ENCODE data around the gene CPT1C. TPM values are rescaled to one million over a fixed set of nuclear protein-coding genes. Genes with fewer than 3 reads are reported as not detected.
A peak's percentile ranks its signal among the peaks of the same experiment; 100 is the strongest.

CPT1C gene
- total and polyA plus RNA-seq, 2 donors (not counting 3 experiments of a cell fraction or from before 2014, with no cell fraction given) = 45.7 to 80.8 TPM

GRCh38 chr19:49664171-49665035, 26.5 kb upstream of the CPT1C start:
- H3K9me1 ChIP-seq (replicated peaks; ENCODE audit: control insufficient read depth, extremely low read depth, insufficient read depth, low read length) = no peaks in the 10 kb centered on the region
- H3K79me2 ChIP-seq (ENCODE audit: control insufficient read depth, insufficient read depth, low read length) = peaks cover 17% of the 10 kb centered on the region
- peak overlapping the region; percentile 27 for H3K27ac ChIP-seq (ENCODE audit: insufficient read depth, low read depth, low read length)
- peak overlapping the region; percentile 27 for H2AFZ ChIP-seq (ENCODE audit: low read depth, low read length)
- H3K9ac ChIP-seq (replicated peaks; ENCODE audit: extremely low read depth, insufficient read depth, low read length) = peak overlapping the region; percentile 48
- H3K4me3 ChIP-seq (replicated peaks in 1 of 3; ENCODE audit: insufficient read depth in 1 of 3, low read depth in 1 of 3, low read length in 3 of 3) = peak overlapping the region; percentile 42 to 88 (median 67)
- DNase-seq (ENCODE audit: low read depth, low spot score) (peak; percentile 89), FAIRE-seq (peak; percentile 96)
- dilution Hi-C loops (cut with MboI; ENCODE audit: extremely low pct_ligation_motif_present, low sequenced_read_pairs) (no loop called here), intact Hi-C loops (cut with micrococcal nuclease) (loop anchor here (1.0 kb wide), 3 partner anchors 12 to 74 kb away; partner anchors contain the start of gene RRAS)
- no peaks in the 10 kb centered on the region for H4K20me1 ChIP-seq (replicated peaks; ENCODE audit: control insufficient read depth, extremely low read depth, insufficient read depth, low read length)
- peaks cover 8% of the 10 kb centered on the region for H3K4me1 ChIP-seq (ENCODE audit: control insufficient read depth, extremely low read depth, insufficient read depth, low read length)
- no peaks in the 10 kb centered on the region for H3K27me3 ChIP-seq (ENCODE audit: control insufficient read depth in 2 of 2, insufficient read depth in 2 of 2, low read length in 2 of 2)
- H3K9me3 ChIP-seq (replicated peaks; ENCODE audit: control insufficient read depth, insufficient read depth, low read length) = no peaks in the 10 kb centered on the region
- POLR2A ChIA-PET = interaction anchor here (1.4 to 2.1 kb wide), 2 partner anchors 11 to 24 kb away, joined by 6 to 14 read pairs; partner anchors contain the start of gene RRAS
- CTCF ChIA-PET = interaction anchor here (0.8 to 2.2 kb wide), 9 partner anchors 9 to 162 kb away, joined by 3 to 15 read pairs (median 3); partner anchors contain the start of genes PRMT1 and SCAF1
- BruUV-seq (replicated peaks) = no TSS peak
- H3K36me3 ChIP-seq (ENCODE audit: control insufficient read depth in 2 of 2, extremely low read depth in 1 of 2, insufficient read depth in 2 of 2, low read length in 2 of 2) = peaks cover under 1 to 32% of the 10 kb centered on the region in 2 experiments
- H3K4me2 ChIP-seq (ENCODE audit: insufficient read depth, low read length) = peak overlapping the region; percentile 82
- TF ChIP-seq JUN (IDR thresholded peaks at IDR 0.05; ENCODE audit: borderline replicate concordance, insufficient read depth, insufficient read length, low read depth) (no peak), POLR2A (IDR thresholded peaks at IDR 0.05; ENCODE audit: low read depth, low read length) (peak; percentile 26), MYC (IDR thresholded peaks at IDR 0.05; ENCODE audit: low read depth, low read length) (no peak), GATA2 (IDR thresholded peaks at IDR 0.05; ENCODE audit: insufficient read depth, insufficient read length, low read depth, low read length) (no peak), EZH2 (IDR thresholded peaks at IDR 0.05; ENCODE audit: borderline replicate concordance, low read depth, low read length, severe bottlenecking) (no peak), CTCF (IDR thresholded peaks at IDR 0.05; ENCODE audit: extremely low read depth in 1 of 2, insufficient read depth in 1 of 2, low read depth in 1 of 2, low read length in 2 of 2) (no peak), POLR2AphosphoS5 (IDR thresholded peaks at IDR 0.05; ENCODE audit: insufficient read depth, low read depth, low read length) (peak; percentile 65), MAX (IDR thresholded peaks at IDR 0.05; ENCODE audit: insufficient read depth, insufficient read length) (no peak), FOS (IDR thresholded peaks at IDR 0.05; ENCODE audit: borderline replicate concordance, insufficient read depth, low read length) (no peak)
